ENCODE measurements around the gene TTC19. TPM values are rescaled to one million over a fixed set of nuclear protein-coding genes. Genes with fewer than 3 reads are reported as not detected.

The TTC19 gene
- 37.5 and 63.7 TPM in 2 replicates for total RNA-seq

GRCh38 chr17:15999141-15999973 lies at the start of gene TTC19, which contains the start of gene ZSWIM7:
TSS of gene TTC19 (plus strand) at chr17:15999824. CDS start at chr17:15999849, 25 bp downstream.
TSS of gene ZSWIM7 (minus strand) at chr17:15999704. CDS start at chr17:15999594, 110 bp downstream.

Other genes with a start within 250 kb of the TTC19 start
- gene ADORA2B, start 54.7 kb upstream of the TTC19 start, total RNA-seq, result 4.8 and 7.5 TPM in 2 replicates
- gene ZSWIM7, start 120 bp upstream of the TTC19 start, total RNA-seq, result 14.0 and 26.7 TPM in 2 replicates
- gene NCOR1, start 215.7 kb downstream of the TTC19 start, total RNA-seq, result 90.5 and 113 TPM in 2 replicates
- 16.0 and 17.7 TPM in 2 replicates for gene PIGL, start 217.4 kb downstream of the TTC19 start, total RNA-seq

Data from aortic smooth muscle cell (primary cell).